H54 (cell line): Measurements from ENCODE around the gene ARVCF.

Experiments
- DNase-seq: peaks from one replicate; pipeline ENCODE4 v3.0.0; 2011; ENCODE audit warnings: low spot score, mixed read lengths; ENCODE audit not compliant: insufficient read length
- FAIRE-seq: peaks from 3 replicates; lab custom pipeline; 2011; peaks lifted over from hg19 to GRCh38; lab: Jason Lieb, UNC
- POLR2A ChIP-seq: IDR thresholded peaks from 2 replicates; pipeline ENCODE4 v1.6.1; 2011; ENCODE audit warnings: low read depth, mild to moderate bottlenecking, low read length

The ARVCF gene

DNA sequence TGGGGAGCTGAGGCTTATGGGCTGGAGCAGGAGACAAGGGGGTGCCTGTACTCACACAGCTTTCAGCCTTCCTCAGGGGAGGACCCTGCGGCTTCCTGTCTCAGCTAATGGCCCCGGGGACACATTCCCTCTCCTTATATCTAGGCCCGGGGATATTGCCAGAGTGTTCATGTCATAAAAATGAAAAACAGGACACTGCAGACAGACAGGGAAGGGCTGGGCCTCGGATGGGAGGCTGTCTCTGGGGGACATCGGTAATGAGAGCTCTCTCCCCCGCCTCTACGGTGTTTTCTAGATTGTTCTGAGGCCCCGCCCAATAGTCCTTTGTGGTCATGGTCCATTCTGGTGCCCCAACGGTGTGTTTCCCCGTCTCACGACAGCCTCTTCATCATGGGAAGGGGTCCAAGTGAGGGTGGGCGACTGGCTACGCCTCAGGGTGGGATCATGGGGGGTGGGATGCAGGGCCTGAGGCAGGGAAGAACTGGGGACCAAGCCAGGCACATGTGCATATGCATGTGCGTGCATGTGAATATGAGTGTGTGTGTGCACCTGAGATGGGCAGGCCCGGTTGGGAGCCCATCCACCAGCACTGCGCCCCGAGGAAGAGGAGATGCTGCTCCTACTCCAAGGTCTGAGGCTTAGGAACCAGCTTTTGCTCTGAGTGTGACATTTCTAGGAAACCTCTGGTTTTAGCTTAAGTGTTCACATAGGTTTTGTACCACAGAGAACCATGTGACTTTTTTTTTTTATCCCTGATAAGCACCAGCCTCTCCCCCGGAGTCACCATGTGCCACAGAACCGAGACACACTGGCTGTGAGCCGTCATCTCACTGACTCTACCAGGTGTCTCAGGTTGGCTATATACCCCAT lies 5.3 kb downstream of the ARVCF start:
- no peak for DNase-seq
- no peak for TF ChIP-seq POLR2A
- no peak for FAIRE-seq

DNA sequence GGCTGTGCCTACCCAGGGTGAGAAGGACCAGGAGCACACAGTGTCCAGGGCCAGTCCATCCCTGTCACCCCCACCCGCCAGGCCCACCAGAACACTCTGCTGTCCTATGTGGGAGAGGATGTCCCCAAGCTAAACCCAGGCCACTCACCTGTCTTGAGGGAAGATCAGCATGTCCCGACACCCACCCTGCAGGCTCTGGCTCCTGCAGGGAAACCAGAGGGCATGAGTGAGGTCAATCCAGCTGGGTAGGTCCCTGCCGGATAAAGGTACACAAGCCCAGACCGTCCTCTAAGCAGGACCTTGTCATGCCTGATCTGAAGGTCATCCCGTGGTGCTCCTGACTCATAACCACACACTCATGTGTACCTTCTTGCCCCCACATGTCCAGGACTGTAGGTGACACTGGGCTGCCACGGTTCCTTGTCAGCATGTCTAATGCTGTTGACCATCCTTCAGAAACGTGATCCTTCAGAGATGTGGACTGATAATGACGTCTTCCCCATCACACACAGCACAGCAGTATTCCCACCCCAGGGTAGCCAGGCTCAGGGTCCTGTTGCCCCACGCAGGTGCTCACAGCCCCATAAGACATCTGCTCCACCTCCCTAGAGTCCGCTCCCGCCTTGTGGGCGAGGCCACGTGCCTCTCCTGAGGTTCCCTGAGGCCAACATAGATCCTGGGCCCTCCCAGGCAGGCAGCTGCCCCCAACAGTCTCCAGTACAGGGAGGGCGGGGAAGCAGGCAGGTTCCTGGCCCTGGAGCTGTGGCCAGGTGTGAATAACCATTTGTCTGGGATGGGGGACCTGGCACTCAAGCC lies 6.1 kb downstream of the ARVCF start:
- FAIRE-seq (no peak), DNase-seq (no peak)
- no peak for TF ChIP-seq POLR2A

GRCh38 chr22:20009582-20010306 lies 6.9 kb downstream of the ARVCF start:
- DNase-seq (no peak), FAIRE-seq (no peak)
- no peak for TF ChIP-seq POLR2A

GRCh38 chr22:20009018-20009491 lies 7.6 kb downstream of the ARVCF start:
- FAIRE-seq = no peak
- no peak for TF ChIP-seq POLR2A
- no peak for DNase-seq

DNA sequence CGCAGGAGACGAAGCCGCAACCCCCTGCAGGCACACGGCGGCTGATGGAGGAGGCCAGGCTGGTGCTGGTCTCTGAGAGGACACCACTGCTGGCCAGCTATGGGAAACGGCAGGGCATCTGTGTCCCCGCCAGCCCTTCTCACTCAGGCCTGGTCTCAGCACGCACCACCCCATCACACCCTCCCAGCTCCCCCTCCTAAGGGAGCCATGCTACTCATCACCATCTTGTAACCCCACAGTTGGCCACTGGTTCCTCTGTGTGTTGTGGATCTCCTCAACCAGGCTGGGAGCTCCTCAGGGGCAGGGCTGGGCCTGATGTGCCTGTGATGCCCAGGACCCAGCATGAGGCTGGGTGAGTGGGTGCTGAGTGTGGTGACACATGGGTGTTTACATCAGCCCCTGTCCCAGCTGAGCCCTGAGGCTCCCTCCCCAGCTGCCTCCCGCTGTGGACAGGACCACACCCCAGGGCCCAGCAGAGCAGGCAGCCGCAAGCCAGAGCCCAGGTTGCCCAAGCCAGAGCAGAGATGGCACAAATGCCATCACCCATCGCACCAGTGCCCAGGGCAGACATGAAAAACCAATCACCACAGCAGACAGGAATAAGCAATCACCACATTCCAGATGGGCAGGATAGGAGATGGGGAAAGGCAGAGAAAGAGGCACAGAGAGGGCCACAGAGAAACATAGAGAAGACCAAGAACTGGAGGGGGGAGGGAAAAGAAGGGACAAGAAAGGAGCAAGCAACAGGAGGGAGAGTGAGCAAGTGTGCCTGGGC lies 8.2 kb downstream of the ARVCF start:
- no peak for TF ChIP-seq POLR2A
- FAIRE-seq (peak; percentile 93), DNase-seq (peak; percentile 92)

DNA sequence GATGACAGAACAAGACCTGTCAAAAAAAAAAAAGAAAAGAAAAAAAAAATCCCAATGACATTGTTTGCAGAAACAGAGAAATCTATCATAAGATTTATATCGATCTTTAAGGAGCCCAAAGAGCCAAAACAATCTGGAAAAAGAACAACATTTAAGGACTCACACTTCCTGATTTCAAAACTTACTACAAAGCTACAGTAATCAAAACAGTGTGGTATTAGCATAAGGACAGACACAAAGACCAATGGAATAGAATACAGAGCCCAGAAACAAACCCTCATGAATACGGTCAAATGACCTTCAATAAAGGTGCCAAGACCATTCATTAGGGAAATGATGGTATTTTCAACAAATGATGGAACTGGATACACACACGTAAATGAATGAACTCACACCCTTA lies 12.2 kb downstream of the ARVCF start:
- no peak for TF ChIP-seq POLR2A
- DNase-seq (no peak), FAIRE-seq (no peak)

GRCh38 chr22:20003304-20003703 lies 13.3 kb downstream of the ARVCF start:
- FAIRE-seq (no peak), DNase-seq (no peak)
- no peak for TF ChIP-seq POLR2A

GRCh38 chr22:20002636-20003035 lies 14.0 kb downstream of the ARVCF start:
- no peak for TF ChIP-seq POLR2A
- DNase-seq (no peak), FAIRE-seq (no peak)

DNA sequence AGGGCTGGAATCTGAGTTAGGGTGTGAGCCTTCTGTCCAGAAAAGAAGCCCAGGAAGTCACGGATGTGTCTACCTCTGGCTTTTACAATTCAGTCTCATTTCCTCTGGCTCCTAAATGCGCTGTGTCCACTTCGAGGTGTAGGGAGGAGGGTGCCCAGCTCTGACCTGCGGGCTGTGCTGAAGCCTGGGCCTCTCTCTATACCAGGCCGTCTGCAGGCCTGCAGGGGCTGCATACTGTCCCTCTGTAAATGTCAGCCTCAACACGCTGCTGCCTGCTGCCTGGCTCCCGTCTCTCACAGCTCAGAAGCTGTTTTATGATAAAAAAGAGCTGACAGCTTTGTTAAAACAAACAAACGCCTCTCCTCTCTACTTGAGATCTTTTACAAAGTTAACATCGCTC lies 14.5 kb downstream of the ARVCF start:
- DNase-seq (no peak), FAIRE-seq (no peak)
- no peak for TF ChIP-seq POLR2A

- DNase-seq (no peak), FAIRE-seq (no peak)
- TF ChIP-seq POLR2A = no peak
Measured at GRCh38 chr22:20001082-20001638, 15.5 kb downstream of the ARVCF start.

- DNase-seq (no peak), FAIRE-seq (no peak)
- no peak for TF ChIP-seq POLR2A
Measured at GRCh38 chr22:20000246-20001081, 16.2 kb downstream of the ARVCF start.
